ENCODE data around the gene DUSP9.

Gene DUSP9

GRCh38 chrX:153621949-153622598 is 24.9 kb upstream of the DUSP9 start:
- no peak for DNase-seq (ENCODE audit: low read depth in 1 of 2, low spot score in 1 of 2)

GRCh38 chrX:153622661-153623309 is 24.2 kb upstream of the DUSP9 start:
- no peak for DNase-seq (ENCODE audit: low read depth in 1 of 2, low spot score in 1 of 2)

- DNase-seq (ENCODE audit: low read depth in 1 of 2, low spot score in 1 of 2), result no peak
Measured at GRCh38 chrX:153623310-153624029, 23.5 kb upstream of the DUSP9 start.

GRCh38 chrX:153624196-153625091 is 22.6 kb upstream of the DUSP9 start:
- no peak for DNase-seq (ENCODE audit: low read depth in 1 of 2, low spot score in 1 of 2)

GRCh38 chrX:153625271-153626024 is 21.6 kb upstream of the DUSP9 start:
- DNase-seq (ENCODE audit: low read depth in 1 of 2, low spot score in 1 of 2), result no peak

GRCh38 chrX:153626025-153626633 is 20.9 kb upstream of the DUSP9 start:
- no peak for DNase-seq (ENCODE audit: low read depth in 1 of 2, low spot score in 1 of 2)

- DNase-seq (ENCODE audit: low read depth in 1 of 2, low spot score in 1 of 2), result no peak
Measured at GRCh38 chrX:153626863-153627674, 19.9 kb upstream of the DUSP9 start.

GRCh38 chrX:153627675-153628111 is 19.3 kb upstream of the DUSP9 start:
- DNase-seq (ENCODE audit: low read depth in 1 of 2, low spot score in 1 of 2), result no peak

- DNase-seq (ENCODE audit: low read depth in 1 of 2, low spot score in 1 of 2), result no peak
Measured at GRCh38 chrX:153628129-153628528, 18.9 kb upstream of the DUSP9 start.

- no peak for DNase-seq (ENCODE audit: low read depth in 1 of 2, low spot score in 1 of 2)
Measured at GRCh38 chrX:153628665-153629064, 18.3 kb upstream of the DUSP9 start.

GRCh38 chrX:153631346-153631745 is 15.7 kb upstream of the DUSP9 start:
- no peak for DNase-seq (ENCODE audit: low read depth in 1 of 2, low spot score in 1 of 2)

- DNase-seq (ENCODE audit: low read depth in 1 of 2, low spot score in 1 of 2), result no peak
Measured at GRCh38 chrX:153631907-153632594, 15.0 kb upstream of the DUSP9 start.

- DNase-seq (ENCODE audit: low read depth in 1 of 2, low spot score in 1 of 2), result no peak
Measured at GRCh38 chrX:153632595-153632946, 14.4 kb upstream of the DUSP9 start.

GRCh38 chrX:153633048-153633447 is 14.0 kb upstream of the DUSP9 start:
- DNase-seq (ENCODE audit: low read depth in 1 of 2, low spot score in 1 of 2), result no peak

GRCh38 chrX:153633607-153634180 is 13.3 kb upstream of the DUSP9 start:
- no peak for DNase-seq (ENCODE audit: low read depth in 1 of 2, low spot score in 1 of 2)

- DNase-seq (ENCODE audit: low read depth in 1 of 2, low spot score in 1 of 2), result no peak
Measured at GRCh38 chrX:153634236-153634635, 12.8 kb upstream of the DUSP9 start.

GRCh38 chrX:153634832-153635231 is 12.2 kb upstream of the DUSP9 start:
- no peak for DNase-seq (ENCODE audit: low read depth in 1 of 2, low spot score in 1 of 2)

GRCh38 chrX:153635388-153635787 is 11.6 kb upstream of the DUSP9 start:
- no peak for DNase-seq (ENCODE audit: low read depth in 1 of 2, low spot score in 1 of 2)

Data from activated CD4-positive, alpha-beta T cell treated with anti-CD3 and anti-CD28 coated beads, Interleukin-2, amount 50 U/mL, for 24 hours (primary cell).